ENCODE measurements around the gene SPRR2G.
"Not testable (repeated sequence)": the region's sequence is repeated elsewhere in the genome, so short reads cannot be mapped to it uniquely, and the experiment has no call there.

Gene SPRR2G

DNA sequence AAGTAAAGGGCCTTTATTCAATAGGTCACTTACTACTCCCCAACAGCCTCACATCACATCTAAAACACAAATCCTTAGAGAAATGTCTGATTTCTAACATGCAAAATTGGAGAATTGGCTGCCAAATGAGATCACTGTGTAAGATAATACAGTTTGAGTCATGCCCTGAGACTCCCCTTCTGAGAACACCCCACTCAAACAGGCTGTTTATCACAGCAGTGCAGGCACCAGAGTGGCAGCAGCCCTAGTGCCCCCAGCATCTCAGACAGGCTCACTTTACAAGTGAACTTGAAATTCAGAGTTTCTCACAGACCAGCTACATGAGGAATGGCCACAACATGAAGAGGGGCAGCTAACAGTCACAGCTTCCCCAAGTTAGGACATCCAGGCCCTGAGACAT lies 35.4 kb downstream of the SPRR2G start:
- DNase-seq (ENCODE audit: low read depth in 2 of 3, low spot score in 2 of 3): not testable (repeated sequence)

DNA sequence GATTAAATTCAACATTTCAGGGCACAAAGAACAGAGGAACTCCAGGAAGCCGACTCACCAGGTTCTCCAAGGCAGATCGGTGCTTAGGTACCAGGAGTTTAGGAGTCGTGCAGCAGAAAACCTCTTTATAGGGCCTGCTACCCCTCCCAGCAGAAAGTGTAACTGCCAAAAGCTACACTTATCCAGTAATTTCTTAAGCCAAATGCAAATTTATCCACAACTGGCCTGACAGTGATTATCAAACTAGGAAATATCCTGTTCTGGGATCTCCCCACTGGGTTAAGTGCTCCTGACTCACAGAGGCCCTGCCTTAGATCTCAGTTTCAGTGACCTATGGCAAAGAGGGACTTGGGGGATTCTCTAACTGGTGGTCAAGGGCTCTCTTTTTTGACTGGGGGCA lies 37.3 kb downstream of the SPRR2G start, which contains the start of gene SPRR2F:
SPRR2F (minus strand) TSS at position 101 of the 400 bp plus-strand sequence. CDS start 783 bp downstream, outside the sequence.
- DNase-seq (ENCODE audit: low read depth in 2 of 3, low spot score in 2 of 3): no peak

GRCh38 chr1:153112454-153112853 lies 38.2 kb downstream of the SPRR2G start:
- DNase-seq (ENCODE audit: low read depth in 2 of 3, low spot score in 2 of 3): not testable (repeated sequence)

DNA sequence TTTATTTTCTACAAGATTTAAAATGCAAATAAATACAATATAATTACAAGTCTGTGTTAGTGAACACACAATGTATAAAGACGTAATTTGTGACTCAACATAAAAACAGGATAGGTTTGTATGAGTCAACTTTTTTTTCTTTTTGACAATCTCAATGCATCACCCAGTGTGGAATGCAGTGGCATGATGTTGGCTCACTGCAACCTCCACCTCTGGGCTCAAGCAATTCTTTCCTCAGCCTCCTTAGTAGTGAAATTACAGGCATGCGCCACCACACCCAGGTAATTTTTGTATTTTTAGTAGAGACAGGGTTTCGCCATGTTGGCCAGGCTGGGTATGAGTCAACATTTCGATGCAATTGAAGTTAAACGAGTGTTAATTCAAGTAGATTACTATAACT lies 50.4 kb downstream of the SPRR2G start:
- no peak for DNase-seq (ENCODE audit: low read depth in 2 of 3, low spot score in 2 of 3)

Measured in activated CD8-positive, alpha-beta memory T cell treated with anti-CD3 and anti-CD28 coated beads for 48 hours (primary cell).